HG03565 (cell line): ENCODE measurements around the gene SPHK1.
"Not testable (repeated sequence)": the region's sequence is repeated elsewhere in the genome, so short reads cannot be mapped to it uniquely, and the experiment has no call there.

ENCODE experiments used
- ATAC-seq: cut with Tn5 transposase; IDR thresholded peaks from one replicate; pipeline ENCODE4 v1.9.1; 2021; ENCODE audit warnings: mild to moderate bottlenecking, moderate library complexity; ENCODE audit not compliant: unreplicated experiment

Gene SPHK1

GRCh38 chr17:76384222-76384986 is at the start of gene SPHK1:
Gene SPHK1, plus strand, starts transcription at chr17:76384609. Its CDS starts 1,036 bp downstream, at chr17:76385645.
- ATAC-seq, result peak; percentile 38

GRCh38 chr17:76335716-76336381 is 48.6 kb upstream of the SPHK1 start:
- no peak for ATAC-seq

GRCh38 chr17:76336756-76337412 is 47.5 kb upstream of the SPHK1 start:
- ATAC-seq, result no peak

- ATAC-seq, result no peak
These were observed 47.0 kb upstream of the SPHK1 start for GRCh38 chr17:76337413-76337777.

- no peak for ATAC-seq
These were observed 43.1 kb upstream of the SPHK1 start for GRCh38 chr17:76341301-76341700.

- ATAC-seq, result no peak
These were observed 41.3 kb upstream of the SPHK1 start for GRCh38 chr17:76343106-76343505.

- ATAC-seq, result no peak
These were observed 38.9 kb upstream of the SPHK1 start for GRCh38 chr17:76345377-76345974.

- ATAC-seq, result not testable (repeated sequence)
These were observed 37.5 kb upstream of the SPHK1 start for GRCh38 chr17:76346936-76347335.

GRCh38 chr17:76350463-76350862 is 33.9 kb upstream of the SPHK1 start:
- ATAC-seq, result no peak

- no peak for ATAC-seq
These were observed 32.8 kb upstream of the SPHK1 start for GRCh38 chr17:76351526-76352071.

GRCh38 chr17:76353004-76353598 is 31.3 kb upstream of the SPHK1 start:
- peak; percentile 5 for ATAC-seq

- peak; percentile 79 for ATAC-seq
These were observed 30.7 kb upstream of the SPHK1 start, which contains the start of gene PRPSAP1 for GRCh38 chr17:76353599-76354316. Gene PRPSAP1, minus strand, starts transcription at chr17:76353916. Its CDS starts 213 bp downstream, at chr17:76353703.

GRCh38 chr17:76354317-76354729 is 30.1 kb upstream of the SPHK1 start:
- ATAC-seq, result no peak

GRCh38 chr17:76354747-76355310 is 29.6 kb upstream of the SPHK1 start:
- no peak for ATAC-seq

GRCh38 chr17:76356803-76357456 is 27.5 kb upstream of the SPHK1 start:
- no peak for ATAC-seq

GRCh38 chr17:76357597-76358158 is 26.7 kb upstream of the SPHK1 start:
- ATAC-seq, result no peak

GRCh38 chr17:76359375-76359774 is 25.0 kb upstream of the SPHK1 start:
- no peak for ATAC-seq

GRCh38 chr17:76359776-76360175 is 24.6 kb upstream of the SPHK1 start:
- not testable (repeated sequence) for ATAC-seq

- ATAC-seq, result no peak
These were observed 23.9 kb upstream of the SPHK1 start for GRCh38 chr17:76360461-76360860.
